Mucosa of rectum (tissue), 2 donors: ENCODE results near the gene PAN3.
"Not testable (repeated sequence)": the region's sequence is repeated elsewhere in the genome, so short reads cannot be mapped to it uniquely, and the experiment has no call there.

Experiments
- H3K27ac ChIP-seq, 2 donors: one replicate each; pipeline ENCODE4 v1.7.0; 2013; ENCODE audit warnings: inconsistent platforms in 2 of 2, low read depth in 2 of 2, low read length in 2 of 2
- H3K27me3 ChIP-seq, 2 donors: one replicate each; pipeline ENCODE4 v1.7.0; 2013; ENCODE audit warnings: low read length in 2 of 2; ENCODE audit not compliant: control insufficient read depth in 2 of 2, insufficient read depth in 2 of 2
- H3K36me3 ChIP-seq, 2 donors: one replicate each; pipeline ENCODE4 v1.7.0; 2013; ENCODE audit warnings: low read length in 2 of 2; ENCODE audit not compliant: control insufficient read depth in 2 of 2, insufficient read depth in 2 of 2
- H3K4me1 ChIP-seq, 2 donors: one replicate each; pipeline ENCODE4 v1.7.0; 2013; ENCODE audit warnings: low read length in 2 of 2, mild to moderate bottlenecking in 1 of 2; ENCODE audit not compliant: control insufficient read depth in 2 of 2, insufficient read depth in 2 of 2
- H3K4me3 ChIP-seq, 2 donors: one replicate each; pipeline ENCODE4 v1.7.0; 2013; ENCODE audit warnings: low read length in 2 of 2
- H3K9ac ChIP-seq, 2 donors: one replicate each; pipeline ENCODE4 v1.7.0; 2013; ENCODE audit warnings: low read length in 2 of 2, low read depth in 1 of 2, mild to moderate bottlenecking in 1 of 2
- H3K9me3 ChIP-seq, 2 donors: one replicate each; pipeline ENCODE4 v1.7.0; 2013; ENCODE audit warnings: low read length in 2 of 2; ENCODE audit not compliant: control insufficient read depth in 2 of 2
- donor health status: healthy.
- donor health status: Normal muscosa, but diverticular disease.

Gene PAN3

GRCh38 chr13:28136916-28137315, 1.4 kb upstream of the PAN3 start:
- H3K4me3 ChIP-seq: peak overlapping the region; percentile 94 to 95
- H3K27ac ChIP-seq: no peak overlapping the region
- peak overlapping the region; percentile 86 to 93 for H3K9ac ChIP-seq

GRCh38 chr13:28137596-28137995, 749 bp upstream of the PAN3 start:
- peak overlapping the region; percentile 94 to 95 for H3K4me3 ChIP-seq
- peak overlapping the region; percentile 86 to 93 for H3K9ac ChIP-seq
- peak overlapping the region; percentile 96 to 99 for H3K27ac ChIP-seq
- H3K27me3 ChIP-seq: no peaks in the 10 kb centered on the region
- no peaks in the 10 kb centered on the region for H3K9me3 ChIP-seq
- H3K36me3 ChIP-seq: no peaks in the 10 kb centered on the region
- peaks cover 10 to 16% of the 10 kb centered on the region in 2 donors for H3K4me1 ChIP-seq

More at GRCh38 chr13:28136916-28137315, 1.4 kb upstream of the PAN3 start:
- H3K36me3 ChIP-seq: no peaks in the 10 kb centered on the region
- no peaks in the 10 kb centered on the region for H3K9me3 ChIP-seq
- no peaks in the 10 kb centered on the region for H3K27me3 ChIP-seq
- peaks cover 10 to 15% of the 10 kb centered on the region in 2 donors for H3K4me1 ChIP-seq

GRCh38 chr13:28138756-28139470, 568 bp downstream of the PAN3 start:
- peaks cover 10 to 16% of the 10 kb centered on the region in 2 donors for H3K4me1 ChIP-seq
- H3K9me3 ChIP-seq: no peaks in the 10 kb centered on the region
- H3K9ac ChIP-seq: peak overlapping the region; percentile 84 to 93
- no peaks in the 10 kb centered on the region for H3K36me3 ChIP-seq
- H3K27me3 ChIP-seq: no peaks in the 10 kb centered on the region
- H3K27ac ChIP-seq: peak overlapping the region; percentile 96 to 99
- H3K4me3 ChIP-seq: peak overlapping the region; percentile 94 to 95

- H3K4me3 ChIP-seq: peak overlapping the region; percentile 94 to 95
- H3K9ac ChIP-seq: peak overlapping the region; percentile 66 to 77
- H3K4me1 ChIP-seq: peaks cover 10 to 16% of the 10 kb centered on the region in 2 donors
- no peaks in the 10 kb centered on the region for H3K36me3 ChIP-seq
- H3K27ac ChIP-seq: peak overlapping the region in 1 of 2 donors; percentile 96
- H3K9me3 ChIP-seq: no peaks in the 10 kb centered on the region
- no peaks in the 10 kb centered on the region for H3K27me3 ChIP-seq
Observed at GRCh38 chr13:28140433-28141125, 2.2 kb downstream of the PAN3 start.

GRCh38 chr13:28141542-28141941, 3.2 kb downstream of the PAN3 start:
- H3K4me1 ChIP-seq: peaks cover 10 to 16% of the 10 kb centered on the region in 2 donors
- H3K36me3 ChIP-seq, H3K27ac ChIP-seq, H3K9ac ChIP-seq, H3K27me3 ChIP-seq, H3K9me3 ChIP-seq, H3K4me3 ChIP-seq: not testable (repeated sequence)

- Histone ChIP-seq H3K4me1 (peaks cover 3 to 11% of the 10 kb centered on the region in 2 donors), H3K27ac (no peak overlapping the region), H3K27me3 (no peaks in the 10 kb centered on the region)
Observed at GRCh38 chr13:28145049-28145448, 6.7 kb downstream of the PAN3 start.

GRCh38 chr13:28147495-28147894, 9.2 kb downstream of the PAN3 start:
- Histone ChIP-seq H3K27ac (no peak overlapping the region), H3K9me3 (no peaks in the 10 kb centered on the region)

More at GRCh38 chr13:28145049-28145448, 6.7 kb downstream of the PAN3 start:
- Histone ChIP-seq H3K9me3 (no peaks in the 10 kb centered on the region), H3K36me3 (peaks cover 0 to 4% of the 10 kb centered on the region in 2 donors), H3K4me3 (no peak overlapping the region), H3K9ac (no peak overlapping the region)

GRCh38 chr13:28159057-28159456, 20.7 kb downstream of the PAN3 start:
- H3K27me3 ChIP-seq: no peaks in the 10 kb centered on the region
- peaks cover 0 to 4% of the 10 kb centered on the region in 2 donors for H3K36me3 ChIP-seq
- no peaks in the 10 kb centered on the region for H3K9me3 ChIP-seq
- H3K4me1 ChIP-seq: peaks cover 5 to 27% of the 10 kb centered on the region in 2 donors
- no peak overlapping the region for H3K4me3 ChIP-seq
- H3K27ac ChIP-seq: no peak overlapping the region
- no peak overlapping the region for H3K9ac ChIP-seq

More at GRCh38 chr13:28147495-28147894, 9.2 kb downstream of the PAN3 start:
- H3K36me3 ChIP-seq: peaks cover 0 to 4% of the 10 kb centered on the region in 2 donors
- no peaks in the 10 kb centered on the region for H3K4me1 ChIP-seq
- H3K27me3 ChIP-seq: no peaks in the 10 kb centered on the region
- H3K9ac ChIP-seq: no peak overlapping the region
- H3K4me3 ChIP-seq: no peak overlapping the region

GRCh38 chr13:28161370-28161769, 23.0 kb downstream of the PAN3 start:
- Histone ChIP-seq H3K27me3 (no peaks in the 10 kb centered on the region), H3K9me3 (no peaks in the 10 kb centered on the region), H3K27ac (no peak overlapping the region), H3K9ac (no peak overlapping the region), H3K36me3 (peaks cover 0 to 4% of the 10 kb centered on the region in 2 donors), H3K4me3 (peak overlapping the region in 1 of 2 donors; percentile 41), H3K4me1 (peaks cover 5 to 32% of the 10 kb centered on the region in 2 donors)

GRCh38 chr13:28163587-28163986, 25.2 kb downstream of the PAN3 start:
- H3K9me3 ChIP-seq: no peaks in the 10 kb centered on the region
- no peaks in the 10 kb centered on the region for H3K27me3 ChIP-seq
- peak overlapping the region in 1 of 2 donors; percentile 28 for H3K4me3 ChIP-seq
- H3K36me3 ChIP-seq: no peaks in the 10 kb centered on the region
- peaks cover 5 to 32% of the 10 kb centered on the region in 2 donors for H3K4me1 ChIP-seq
- no peak overlapping the region for H3K27ac ChIP-seq
- H3K9ac ChIP-seq: no peak overlapping the region
